COLO668 (cell line): ENCODE measurements around the gene SHISA5.
A peak's percentile ranks its signal among the peaks of the same experiment; 100 is the strongest.

Source experiments
- DNase-seq: peaks from one replicate; lab custom pipeline; 2025; ENCODE audit not compliant: unreplicated experiment; lab: John Stamatoyannopoulos, UW

The SHISA5 gene

DNA sequence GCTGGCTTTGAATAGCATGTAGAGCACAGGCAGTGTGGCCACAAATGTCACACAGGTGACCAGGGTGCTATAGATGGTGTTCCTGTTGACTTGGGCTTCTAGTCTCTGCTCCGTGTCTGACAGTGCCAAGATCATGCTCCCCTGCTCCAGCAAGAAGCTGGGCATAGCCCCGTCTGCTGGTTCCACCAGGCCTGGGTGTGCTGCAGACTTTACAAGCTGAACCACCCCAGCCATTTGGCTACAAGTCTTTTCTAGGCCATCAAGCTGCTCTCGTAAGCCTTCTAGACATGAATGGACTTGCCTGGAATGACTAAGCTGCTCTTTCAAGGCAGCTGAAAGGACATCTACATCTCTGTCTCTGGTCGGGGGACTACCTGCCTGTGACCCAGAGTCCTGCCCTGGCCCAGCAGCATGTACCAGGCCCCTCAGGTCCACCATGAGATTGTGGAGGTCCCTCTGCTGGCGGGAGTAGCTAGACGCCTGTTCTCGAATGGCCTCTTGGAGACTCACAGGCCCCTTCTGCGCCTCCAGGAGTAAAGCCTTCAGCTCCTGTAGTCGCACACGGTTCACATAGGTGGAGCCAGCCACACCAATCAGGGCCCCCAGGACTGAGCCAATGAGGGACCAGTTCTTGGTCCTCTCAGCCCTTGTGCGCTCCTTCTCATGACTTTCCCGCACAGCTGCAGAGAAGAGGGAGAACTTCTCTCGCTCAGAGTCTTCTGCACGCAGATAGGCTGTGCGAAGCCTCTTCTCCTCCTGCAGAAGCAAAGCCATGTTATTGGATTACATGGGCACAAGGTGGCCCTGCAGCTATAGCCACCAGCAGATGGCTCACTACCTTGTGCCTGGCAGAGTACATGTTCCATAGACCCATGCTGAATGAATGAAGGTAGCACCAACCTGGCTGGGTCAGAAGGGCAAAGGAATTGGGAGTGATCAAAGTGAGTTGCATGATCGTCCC lies 71.3 kb downstream of the SHISA5 start:
- DNase-seq = no peak

- DNase-seq = no peak
Observed at GRCh38 chr3:48431224-48432029, 72.5 kb downstream of the SHISA5 start.

DNA sequence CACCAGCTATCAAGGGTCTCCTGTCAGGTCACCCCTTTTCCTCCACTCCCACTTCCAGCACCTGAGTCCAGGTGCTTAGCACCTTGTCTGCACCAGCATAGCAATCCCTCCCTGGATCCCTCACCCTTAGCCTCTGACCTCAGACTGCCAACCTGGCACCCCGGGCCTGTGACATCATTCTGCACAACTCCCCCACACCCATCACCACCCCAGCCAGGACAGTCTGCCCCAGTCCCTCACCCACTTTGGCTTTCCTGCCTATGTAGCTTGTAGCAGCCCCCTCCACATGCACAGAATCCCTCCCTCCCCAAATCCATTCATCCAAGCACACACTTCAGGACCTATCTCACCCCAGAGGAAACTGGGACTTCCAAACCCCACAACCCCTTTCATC lies 73.3 kb downstream of the SHISA5 start:
- DNase-seq = no peak

GRCh38 chr3:48429960-48430707 lies 73.8 kb downstream of the SHISA5 start, which contains the start of gene PLXNB1:
PLXNB1 (minus strand) TSS chr3:48430086; CDS start chr3:48424611, 5,475 bp downstream.
- peak; percentile 82 for DNase-seq

GRCh38 chr3:48429317-48429959 lies 74.5 kb downstream of the SHISA5 start:
- peak; percentile 89 for DNase-seq

GRCh38 chr3:48428572-48429316 lies 75.2 kb downstream of the SHISA5 start:
- DNase-seq = peak; percentile 59

DNA sequence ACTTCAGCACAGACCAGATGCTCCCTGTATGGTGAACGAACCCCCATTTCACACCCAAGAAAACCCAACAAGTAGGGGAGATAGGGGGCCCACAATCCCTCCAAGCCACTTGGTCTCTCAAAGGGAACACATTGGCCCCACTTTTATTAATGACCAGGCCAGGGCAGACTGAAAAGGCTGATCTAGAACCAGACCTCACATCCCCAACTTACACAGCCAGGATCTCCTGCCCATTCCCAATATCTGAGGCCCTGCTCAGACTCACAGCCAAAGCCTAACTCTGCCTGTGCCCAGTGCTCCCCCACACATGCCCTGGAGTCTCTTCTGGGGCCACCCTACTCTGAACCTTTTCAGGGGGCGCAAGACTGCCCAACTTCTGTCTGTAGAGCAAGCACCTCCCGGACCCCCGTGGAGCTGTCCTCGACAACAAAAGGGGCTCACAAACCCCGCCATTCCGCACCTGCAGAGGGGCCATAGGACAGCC lies 75.8 kb downstream of the SHISA5 start:
- no peak for DNase-seq

DNA sequence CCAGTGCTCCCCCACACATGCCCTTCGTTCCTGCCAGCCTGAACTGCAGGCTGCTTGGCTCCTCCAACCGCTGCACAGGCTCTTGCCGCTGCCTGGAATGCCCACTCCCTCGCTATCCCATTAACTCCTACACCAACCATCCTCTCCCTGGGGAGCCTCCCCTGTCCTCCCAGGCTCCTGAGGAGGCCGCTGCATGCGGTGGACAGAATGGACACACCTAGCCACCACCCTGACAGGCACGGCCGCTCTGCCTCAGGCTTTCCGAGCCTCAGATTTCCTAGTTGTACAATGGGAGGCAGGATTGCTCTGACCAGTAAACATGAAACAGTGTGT lies 76.4 kb downstream of the SHISA5 start:
- no peak for DNase-seq

GRCh38 chr3:48426944-48427629 lies 76.9 kb downstream of the SHISA5 start:
- no peak for DNase-seq

DNA sequence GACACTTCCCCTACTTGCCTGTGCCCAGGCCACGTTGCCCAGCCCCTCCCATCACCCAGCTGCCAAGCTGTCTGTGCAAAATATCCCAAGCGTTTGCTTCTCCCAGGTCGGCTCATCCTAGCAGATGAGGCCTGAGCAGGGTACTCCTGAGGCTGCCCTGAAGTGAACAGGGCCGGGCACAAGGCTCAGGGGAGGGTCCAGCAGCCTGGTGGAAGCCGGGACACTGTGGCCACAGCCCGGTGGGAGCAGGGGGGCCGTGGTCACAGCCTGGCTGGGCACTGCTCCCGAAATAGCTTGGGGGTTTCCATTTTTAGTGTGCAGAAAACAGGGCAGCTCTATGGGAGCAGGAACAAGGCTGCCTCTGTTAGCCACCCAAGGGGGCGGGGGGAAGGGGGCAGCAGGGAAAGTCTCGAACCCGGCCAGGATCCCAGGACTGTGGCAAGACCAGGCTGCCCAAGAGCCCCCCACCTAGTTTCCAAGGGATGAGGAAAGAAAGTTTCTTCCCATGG lies 77.5 kb downstream of the SHISA5 start:
- no peak for DNase-seq

- no peak for DNase-seq
Observed at GRCh38 chr3:48425281-48425812, 78.6 kb downstream of the SHISA5 start.

DNA sequence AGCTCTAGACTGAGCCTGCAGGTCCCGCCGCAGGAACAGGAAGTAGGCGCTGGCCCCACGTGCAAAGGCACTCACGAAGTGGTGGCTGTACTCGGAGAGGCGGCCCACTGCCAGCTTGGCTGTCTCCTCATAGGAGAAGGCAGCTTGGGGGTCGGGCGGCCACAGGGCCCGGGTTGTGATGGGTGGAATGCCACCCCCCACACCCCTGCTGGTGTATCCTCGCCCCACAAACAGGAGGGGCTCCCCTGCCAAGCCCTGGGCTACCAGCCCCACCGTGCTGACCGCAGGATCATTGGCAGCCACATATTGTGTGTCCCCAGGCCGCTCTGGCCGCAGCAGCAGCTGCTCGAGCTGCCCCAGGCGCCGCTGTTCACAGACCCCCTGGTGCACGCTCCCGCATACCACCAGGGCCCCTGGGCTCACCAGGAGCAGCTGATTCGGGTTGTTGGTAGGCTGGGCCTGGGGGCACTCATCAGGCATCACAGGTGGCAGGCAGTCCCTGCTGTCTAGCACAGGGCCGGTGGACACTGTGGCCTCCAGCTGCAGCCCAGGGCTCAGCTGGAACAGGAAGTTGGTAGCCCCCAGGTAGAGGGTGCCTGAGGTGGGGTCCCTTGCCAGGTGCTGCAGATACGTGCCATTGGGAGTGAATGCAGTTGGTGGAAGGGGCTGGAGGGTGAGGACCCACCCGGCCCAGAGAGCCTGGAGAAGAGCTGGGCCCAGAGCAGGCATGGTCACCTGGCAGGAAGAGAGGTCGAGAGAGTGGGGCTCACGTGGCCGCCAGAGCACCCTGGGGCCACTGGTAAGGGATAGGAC lies 79.9 kb downstream of the SHISA5 start:
- DNase-seq = no peak

- DNase-seq = no peak
Observed at GRCh38 chr3:48423241-48423882, 80.6 kb downstream of the SHISA5 start.

- no peak for DNase-seq
Observed at GRCh38 chr3:48422681-48423080, 81.3 kb downstream of the SHISA5 start.

- DNase-seq = no peak
Observed at GRCh38 chr3:48422272-48422671, 81.7 kb downstream of the SHISA5 start.

GRCh38 chr3:48420561-48420960 lies 83.4 kb downstream of the SHISA5 start:
- DNase-seq = no peak

DNA sequence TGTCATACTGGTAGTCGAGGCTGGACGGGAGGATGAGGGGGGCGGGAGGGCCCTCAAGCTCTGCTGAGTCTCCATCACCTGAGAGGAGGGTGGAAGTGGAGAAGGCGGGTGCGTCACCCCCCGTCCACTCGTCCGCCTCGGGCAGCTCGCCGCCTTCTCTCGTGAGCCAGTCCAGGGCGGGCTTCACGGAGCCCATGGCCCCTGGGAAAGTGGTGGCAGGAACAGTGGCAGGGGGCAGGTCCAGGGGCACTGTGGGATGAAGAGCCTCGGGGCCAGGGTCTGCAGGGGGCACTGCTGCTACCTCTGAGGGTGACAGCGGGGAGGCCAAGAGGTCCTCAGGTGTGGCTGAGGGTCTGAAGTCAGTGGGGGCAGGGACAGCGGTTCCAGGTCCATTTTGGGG lies 84.4 kb downstream of the SHISA5 start:
- DNase-seq = no peak

DNA sequence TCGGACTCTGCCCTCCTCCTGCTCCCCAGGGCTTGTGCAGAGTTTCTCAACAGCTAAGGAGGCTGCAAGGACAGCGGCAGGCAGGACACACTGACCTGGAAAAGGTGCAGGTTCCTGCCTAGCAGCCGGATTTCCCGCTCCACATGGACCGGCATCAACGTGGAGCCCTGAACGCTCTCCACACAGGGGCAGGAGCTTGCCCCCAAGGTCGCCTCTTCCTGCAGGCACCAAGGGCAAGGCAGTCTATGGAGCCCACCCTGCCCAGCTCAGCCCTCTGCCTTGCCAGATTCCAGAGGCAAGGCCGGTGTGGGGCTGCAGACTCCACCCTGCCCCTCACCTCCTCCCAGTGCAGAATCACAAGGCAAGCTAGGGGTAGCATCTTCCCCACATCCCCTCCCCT lies 84.8 kb downstream of the SHISA5 start:
- no peak for DNase-seq
